IPS-18c (cell line): Measurements from ENCODE around the gene SBF2.
"Not testable (repeated sequence)": the region's sequence is repeated elsewhere in the genome, so short reads cannot be mapped to it uniquely, and the experiment has no call there.

Source experiments
- H3K4me3 ChIP-seq: 2 replicates; pipeline ENCODE4 v1.7.0; 2013; ENCODE audit warnings: low read depth, mild to moderate bottlenecking, low read length, moderate library complexity; ENCODE audit not compliant: insufficient read depth
- H3K9me3 ChIP-seq: one replicate; pipeline ENCODE4 v1.6.1; 2013; ENCODE audit warnings: mild to moderate bottlenecking, low read length, moderate library complexity; ENCODE audit not compliant: control insufficient read depth, insufficient read depth

Gene SBF2

DNA sequence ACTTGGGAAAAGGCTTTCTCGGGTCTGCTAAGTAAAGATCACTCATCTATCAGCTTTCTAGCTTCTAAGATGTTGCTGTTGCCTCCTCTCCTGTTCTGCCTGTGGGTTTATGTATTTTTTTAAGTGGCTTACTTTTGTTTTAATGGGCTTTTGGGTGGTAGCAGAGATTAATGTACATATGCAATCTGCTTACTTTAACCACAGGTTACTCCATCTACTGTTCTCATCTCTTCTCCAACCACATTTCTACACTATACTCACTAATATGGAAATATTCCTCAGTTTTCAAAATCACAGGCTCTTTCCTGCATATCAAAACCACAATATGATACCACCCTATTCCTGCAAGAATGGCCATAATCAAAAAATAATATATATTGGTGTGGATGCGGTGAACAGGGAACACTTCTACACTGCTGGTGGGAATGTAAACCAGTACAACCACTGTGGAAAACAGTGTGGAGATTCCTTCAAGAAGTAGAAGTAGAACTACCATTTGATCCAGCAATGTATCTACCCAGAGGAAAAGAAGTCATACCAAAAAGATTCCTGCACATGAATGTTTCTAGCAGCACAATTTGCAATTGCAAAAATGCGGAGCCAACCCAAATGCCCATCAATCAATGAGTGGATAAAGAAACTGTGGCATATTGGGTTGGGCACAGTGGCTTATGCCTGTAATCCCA lies 341.4 kb downstream of the SBF2 start:
- no peaks in the 10 kb centered on the region for H3K9me3 ChIP-seq

DNA sequence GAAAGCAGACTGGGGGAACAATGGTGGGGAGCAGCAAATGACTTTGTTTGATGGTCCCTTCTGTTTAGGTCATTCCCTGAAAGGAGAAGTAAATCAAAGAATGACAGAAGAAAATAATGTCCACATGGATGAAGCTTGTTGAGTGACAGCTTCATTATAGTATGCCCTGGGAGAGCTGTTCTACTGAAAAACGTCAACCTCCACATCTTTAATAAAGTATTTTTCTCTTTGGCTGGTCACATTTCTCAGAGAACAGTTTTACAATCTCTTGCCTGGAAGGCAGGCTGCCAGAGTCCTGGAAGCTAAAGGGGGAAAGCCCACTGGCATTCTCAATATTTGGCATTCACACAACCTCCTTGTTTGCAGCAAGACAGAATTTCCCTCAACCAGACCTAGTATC lies 342.2 kb downstream of the SBF2 start:
- no peaks in the 10 kb centered on the region for H3K9me3 ChIP-seq
- H3K4me3 ChIP-seq: no peak overlapping the region

More for the DNA sequence above, 341.4 kb downstream of the SBF2 start:
- H3K4me3 ChIP-seq: no peak overlapping the region

- no peaks in the 10 kb centered on the region for H3K9me3 ChIP-seq
- no peak overlapping the region for H3K4me3 ChIP-seq
Observed at GRCh38 chr11:9950462-9950861, 343.6 kb downstream of the SBF2 start.

- Histone ChIP-seq H3K4me3 (no peak overlapping the region), H3K9me3 (no peaks in the 10 kb centered on the region)
Observed at GRCh38 chr11:9947231-9947864, 346.7 kb downstream of the SBF2 start.

DNA sequence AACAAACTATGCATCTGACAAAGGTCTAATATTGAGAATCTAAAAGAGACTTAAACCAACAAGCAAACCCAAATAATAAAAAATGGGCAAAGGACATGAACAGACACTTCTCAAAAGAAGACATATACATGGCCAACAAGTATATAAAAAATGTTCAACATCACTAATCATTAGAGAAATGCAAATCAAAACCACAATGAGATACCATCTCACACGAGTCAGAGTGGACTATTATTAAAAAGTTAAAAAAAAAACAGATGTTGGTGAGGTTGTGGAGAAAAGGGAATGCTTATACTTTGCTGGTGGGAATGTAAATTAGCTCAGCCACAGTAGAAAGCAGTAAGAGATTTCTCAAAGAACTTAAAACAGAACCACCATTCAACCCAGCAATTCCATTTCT lies 348.3 kb downstream of the SBF2 start:
- not testable (repeated sequence) for H3K4me3 ChIP-seq, H3K9me3 ChIP-seq

- no peak overlapping the region for H3K4me3 ChIP-seq
- H3K9me3 ChIP-seq: no peaks in the 10 kb centered on the region
Observed at GRCh38 chr11:9943386-9944110, 350.5 kb downstream of the SBF2 start.

DNA sequence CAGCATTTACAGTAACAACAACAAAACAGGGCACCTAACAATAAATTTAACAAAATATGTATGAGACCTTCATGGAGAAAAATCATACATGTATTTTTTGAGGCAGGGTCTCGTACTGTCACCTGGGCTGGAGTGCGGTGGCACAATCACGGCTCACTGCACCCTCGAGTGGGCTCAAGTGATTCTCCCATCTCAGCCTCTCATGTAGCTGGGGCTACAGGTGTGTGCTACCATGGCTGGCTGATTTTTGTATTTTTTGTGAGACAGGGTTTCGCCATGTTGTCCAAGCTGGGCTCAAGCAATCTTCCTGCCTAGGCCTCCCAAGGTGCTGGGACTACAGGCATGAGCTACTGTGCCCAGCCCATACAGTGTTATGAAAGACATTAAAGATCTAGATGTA lies 352.0 kb downstream of the SBF2 start:
- H3K4me3 ChIP-seq: no peak overlapping the region
- H3K9me3 ChIP-seq: no peaks in the 10 kb centered on the region

DNA sequence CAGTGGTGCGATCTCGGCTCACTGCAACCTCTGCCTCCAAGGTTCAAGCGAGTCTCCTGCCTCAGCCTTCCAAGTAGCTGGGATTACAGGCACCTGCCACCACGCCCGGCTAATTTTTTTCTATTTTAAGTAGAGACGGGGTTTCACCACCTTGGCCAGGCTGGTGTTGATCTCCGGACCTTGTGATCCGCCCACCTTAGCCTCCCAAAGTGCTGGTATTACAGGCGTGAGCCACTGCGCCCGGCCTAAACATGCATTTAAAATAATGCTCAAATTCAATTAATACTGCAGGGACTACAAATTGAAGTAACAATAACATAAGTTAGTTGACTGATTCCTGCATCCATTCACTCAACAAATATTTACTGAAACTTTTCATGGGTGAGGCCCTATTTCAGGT lies 354.9 kb downstream of the SBF2 start:
- not testable (repeated sequence) for H3K9me3 ChIP-seq, H3K4me3 ChIP-seq

- H3K4me3 ChIP-seq: no peak overlapping the region
- peaks cover 2% of the 10 kb centered on the region for H3K9me3 ChIP-seq
Observed at GRCh38 chr11:9936754-9937153, 357.3 kb downstream of the SBF2 start.

- H3K4me3 ChIP-seq, H3K9me3 ChIP-seq: not testable (repeated sequence)
Observed at GRCh38 chr11:9932843-9933242, 361.2 kb downstream of the SBF2 start.

DNA sequence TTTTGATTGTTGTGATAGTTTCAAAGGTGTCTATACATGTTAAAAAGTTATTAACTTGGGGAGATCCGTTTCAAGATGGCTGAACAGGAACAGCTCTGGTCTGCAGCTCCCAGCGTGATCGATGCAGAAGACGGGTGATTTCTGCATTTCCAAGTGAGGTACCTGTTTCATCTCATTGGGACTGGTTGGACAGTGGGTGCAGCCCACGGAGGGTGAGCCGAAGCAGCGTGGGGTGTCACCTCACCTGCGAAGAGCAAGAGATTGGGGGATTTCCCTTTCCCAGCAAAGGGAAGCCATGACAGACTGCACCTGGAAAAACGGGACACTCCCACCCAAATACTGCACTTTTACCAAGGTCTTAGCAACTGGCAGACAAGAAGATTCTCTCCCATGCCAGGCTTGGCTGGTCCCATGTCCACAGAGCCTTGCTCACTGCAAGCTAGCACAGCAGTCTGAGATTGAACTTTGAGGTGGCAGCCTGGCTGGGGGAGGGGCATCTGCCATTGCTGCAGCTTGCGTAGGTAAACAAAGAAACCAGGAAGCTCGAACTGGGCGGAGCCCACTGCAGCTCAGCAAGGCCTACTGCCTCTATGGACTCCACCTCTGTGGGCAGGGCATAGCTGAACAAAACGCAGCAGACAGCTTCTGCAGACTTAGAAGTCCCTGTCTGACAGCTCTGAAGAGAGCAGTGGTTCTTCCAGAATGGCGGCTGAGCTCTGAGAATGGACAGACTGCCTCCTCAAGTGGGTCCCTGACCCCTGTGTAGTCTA lies 363.3 kb downstream of the SBF2 start:
- H3K9me3 ChIP-seq, H3K4me3 ChIP-seq: not testable (repeated sequence)

GRCh38 chr11:9927670-9928069 lies 366.3 kb downstream of the SBF2 start:
- Histone ChIP-seq H3K4me3 (no peak overlapping the region), H3K9me3 (peaks cover 5% of the 10 kb centered on the region)

- Histone ChIP-seq H3K9me3 (no peaks in the 10 kb centered on the region), H3K4me3 (no peak overlapping the region)
Observed at GRCh38 chr11:9923280-9923679, 370.7 kb downstream of the SBF2 start.

- Histone ChIP-seq H3K9me3 (no peaks in the 10 kb centered on the region), H3K4me3 (no peak overlapping the region)
Observed at GRCh38 chr11:9922806-9923205, 371.2 kb downstream of the SBF2 start.

- H3K9me3 ChIP-seq: peaks cover 2% of the 10 kb centered on the region
- no peak overlapping the region for H3K4me3 ChIP-seq
Observed at GRCh38 chr11:9916480-9916879, 377.5 kb downstream of the SBF2 start.

DNA sequence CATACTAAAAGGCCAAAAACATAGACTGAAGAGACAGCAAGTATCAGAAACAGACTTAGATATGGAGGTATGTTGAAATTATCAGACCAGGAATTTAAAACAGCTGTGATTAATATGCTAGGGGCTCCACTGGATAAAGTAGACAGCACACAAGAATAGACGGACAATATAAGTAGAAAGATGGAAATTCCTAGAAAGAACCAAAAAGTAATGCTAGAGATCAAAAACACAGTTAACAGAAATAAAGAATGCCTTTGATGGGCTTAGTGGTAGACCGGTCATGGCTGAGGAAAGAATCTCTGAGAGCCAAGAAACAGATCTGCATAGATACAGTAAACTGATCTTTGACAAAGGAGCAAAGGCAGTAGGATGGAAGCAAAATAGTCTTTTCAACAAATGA lies 380.0 kb downstream of the SBF2 start:
- H3K4me3 ChIP-seq: no peak overlapping the region
- peaks cover 2% of the 10 kb centered on the region for H3K9me3 ChIP-seq

DNA sequence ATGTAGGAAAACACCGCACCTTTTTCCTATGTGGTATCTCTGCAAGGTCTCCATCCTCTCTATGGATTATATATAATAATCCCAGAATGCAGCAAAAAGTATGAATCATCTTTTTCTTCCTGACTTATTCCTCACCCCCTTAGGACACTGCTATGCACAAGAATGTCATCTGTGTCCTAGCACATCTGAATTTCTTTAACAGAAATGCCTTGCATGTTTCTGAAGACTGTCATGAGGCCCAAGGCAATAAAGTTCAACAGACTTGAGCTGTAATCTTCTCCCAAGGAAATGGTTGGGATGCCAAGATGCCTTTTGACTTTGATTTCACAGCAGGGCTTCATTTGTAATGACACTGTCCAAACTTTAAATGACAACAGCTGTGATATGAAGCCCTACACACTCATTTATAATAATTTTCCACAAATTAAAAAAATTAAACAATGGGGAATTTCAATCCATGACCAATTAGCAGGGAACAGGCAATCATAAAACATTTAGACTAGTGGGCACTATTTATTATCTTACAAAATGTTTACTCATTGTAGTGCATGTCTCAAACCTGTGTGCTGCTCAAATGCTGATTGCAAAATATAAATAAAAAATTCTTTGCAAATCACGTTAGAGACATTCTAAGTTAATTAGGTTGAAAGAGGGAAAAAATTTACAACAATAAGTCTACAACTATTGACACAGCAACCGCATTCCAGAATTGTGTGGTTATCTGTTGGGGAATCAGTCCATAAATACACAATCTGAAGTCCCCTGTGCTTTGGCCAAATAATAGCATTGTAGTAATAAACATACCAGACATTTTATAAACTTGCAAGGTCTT lies 387.8 kb downstream of the SBF2 start:
- Histone ChIP-seq H3K4me3 (no peak overlapping the region), H3K9me3 (no peaks in the 10 kb centered on the region)
